H1 (cell line): Measurements from ENCODE around the gene MGAT4D. TPM values are rescaled to one million over a fixed set of nuclear protein-coding genes. Genes with fewer than 3 reads are reported as not detected.
"Not testable (repeated sequence)": the region's sequence is repeated elsewhere in the genome, so short reads cannot be mapped to it uniquely, and the experiment has no call there.

Experiments used
- CTCF ChIA-PET: fragments of 300-600 bp; sonication (Branson Sonifier 250); formaldehyde crosslinking; loops from one replicate; lab custom pipeline; 2021; ENCODE audit not compliant: partially characterized antibody; lab: Charles Lee
- POLR2A ChIA-PET: fragments of 300-600 bp; sonication (Branson Sonifier 250); formaldehyde crosslinking; loops from one replicate; lab custom pipeline; 2021; ENCODE audit warnings: inconsistent platforms; ENCODE audit not compliant: partially characterized antibody; lab: Charles Lee
- DNase-seq, 2 experiments: peaks; one replicate each; pipeline versions ENCODE4 v3.0.0 to v3.0.0-alpha.2; 2010 to 2022; ENCODE audit warnings: low spot score in 2 of 2, low read depth in 1 of 2, mixed read lengths in 1 of 2
- FAIRE-seq: peaks from 2 replicates; lab custom pipeline; 2011; peaks lifted over from hg19 to GRCh38; lab: Jason Lieb, UNC
- H2AFZ ChIP-seq: 2 replicates; pipeline ENCODE4 v1.8.1; 2012; ENCODE audit warnings: low read length, inconsistent platforms
- H2AK5ac ChIP-seq: 2 replicates; pipeline ENCODE4 v1.6.1; 2013; ENCODE audit warnings: low read depth, low read length
- H2BK120ac ChIP-seq: replicated peaks from 2 replicates; pipeline ENCODE3; 2013; ENCODE audit warnings: low read depth, low read length, inconsistent platforms
- H2BK12ac ChIP-seq: 2 replicates; pipeline ENCODE4 v1.6.1; 2013; ENCODE audit warnings: low read depth, low read length
- H2BK15ac ChIP-seq: 2 replicates; pipeline ENCODE4 v1.6.1; 2013; ENCODE audit warnings: low read length
- H2BK20ac ChIP-seq: 2 replicates; pipeline ENCODE4 v1.6.1; 2013; ENCODE audit warnings: low read length
- H2BK5ac ChIP-seq: 2 replicates; pipeline ENCODE4 v1.6.1; 2013; ENCODE audit warnings: low read depth, low read length
- H3K14ac ChIP-seq: 2 replicates; pipeline ENCODE4 v1.6.1; 2013; ENCODE audit warnings: inconsistent platforms; ENCODE audit not compliant: insufficient read length
- H3K18ac ChIP-seq: 2 replicates; pipeline ENCODE4 v1.6.1; 2013; ENCODE audit warnings: low read length; ENCODE audit errors: extremely low read depth
- H3K23ac ChIP-seq: 2 replicates; pipeline ENCODE4 v1.6.1; 2013; ENCODE audit warnings: inconsistent platforms; ENCODE audit not compliant: insufficient read length
- H3K23me2 ChIP-seq: 2 replicates; pipeline ENCODE4 v1.6.1; 2013; ENCODE audit warnings: low read depth, low read length
- H3K27ac ChIP-seq: 2 replicates; pipeline ENCODE4 v1.6.1; 2011; ENCODE audit warnings: low read depth, low read length, inconsistent platforms
- H3K27me3 ChIP-seq, 4 experiments: replicated peaks in 1 of 4; 1 replicate in 1 of 4; 2 replicates in 3 of 4; pipeline versions ENCODE4 v1.6.1 to v1.8.1; 2011 to 2013; ENCODE audit warnings: low read length in 3 of 4, mild to moderate bottlenecking in 3 of 4, inconsistent platforms in 2 of 4, mixed read lengths in 2 of 4, moderate library complexity in 1 of 4; ENCODE audit not compliant: control insufficient read depth in 3 of 4, insufficient read depth in 3 of 4; ENCODE audit errors: extremely low read depth in 1 of 4
- H3K36me3 ChIP-seq, 4 experiments: 2 replicates each; pipeline versions ENCODE4 v1.6.1 to v1.8.1; 2011 to 2013; ENCODE audit warnings: mild to moderate bottlenecking in 4 of 4, low read length in 3 of 4, moderate library complexity in 2 of 4, control low read depth in 1 of 4, inconsistent platforms in 1 of 4; ENCODE audit not compliant: insufficient read depth in 4 of 4, control insufficient read depth in 2 of 4
- H3K4ac ChIP-seq: replicated peaks from 2 replicates; pipeline ENCODE3; 2013; ENCODE audit warnings: low read length, low read depth, mixed read lengths, inconsistent platforms; ENCODE audit not compliant: insufficient read length
- H3K4me1 ChIP-seq, 4 experiments: replicated peaks in 1 of 4; 1 replicate in 1 of 4; 2 replicates in 3 of 4; pipeline versions ENCODE4 v1.6.1 to v1.8.1; 2011 to 2013; ENCODE audit warnings: low read length in 3 of 4, inconsistent platforms in 2 of 4, mixed read lengths in 1 of 4; ENCODE audit not compliant: insufficient read depth in 4 of 4, control insufficient read depth in 3 of 4
- H3K4me2 ChIP-seq, 2 experiments: 2 replicates each; pipeline versions ENCODE4 v1.6.1 to v1.8.1; 2011 to 2013; ENCODE audit warnings: low read depth in 2 of 2, low read length in 2 of 2, control low read depth in 1 of 2, inconsistent platforms in 1 of 2, mild to moderate bottlenecking in 1 of 2; ENCODE audit not compliant: insufficient read depth in 1 of 2
- H3K4me3 ChIP-seq, 4 experiments: fragments of 200-600, 300-600 bp in 1 of 4; sonication (generic), shearing (Covaris generic), sonication (Bioruptor Twin) in 1 of 4; 2 replicates each; pipeline versions ENCODE4 v1.5.1 to v1.8.1; 2011 to 2016; ENCODE audit warnings: low read length in 4 of 4, low read depth in 3 of 4, control low read depth in 2 of 4, inconsistent platforms in 2 of 4, mild to moderate bottlenecking in 2 of 4, mixed read lengths in 1 of 4, moderate library complexity in 1 of 4; ENCODE audit not compliant: insufficient read depth in 2 of 4; ENCODE audit errors: extremely low read depth in 1 of 4
- H3K56ac ChIP-seq: replicated peaks from 2 replicates; pipeline ENCODE3; 2013; ENCODE audit warnings: low read depth, mild to moderate bottlenecking, mixed read lengths, low read length, inconsistent platforms; ENCODE audit not compliant: insufficient read length
- H3K79me1 ChIP-seq: 2 replicates; pipeline ENCODE4 v1.6.1; 2013; ENCODE audit warnings: low read depth, low read length, control low read depth
- H3K79me2 ChIP-seq, 2 experiments: 2 replicates each; pipeline versions ENCODE4 v1.6.1 to v1.8.1; 2012 to 2013; ENCODE audit warnings: low read length in 2 of 2, mild to moderate bottlenecking in 2 of 2, inconsistent platforms in 1 of 2; ENCODE audit not compliant: insufficient read depth in 2 of 2, control insufficient read depth in 1 of 2
- H3K9ac ChIP-seq, 4 experiments: replicated peaks in 1 of 4; 1 replicate in 1 of 4; 2 replicates in 3 of 4; pipeline versions ENCODE4 v1.6.1 to v1.8.1; 2011 to 2013; ENCODE audit warnings: low read depth in 3 of 4, low read length in 3 of 4, control low read depth in 2 of 4, mild to moderate bottlenecking in 2 of 4, moderate library complexity in 2 of 4, inconsistent platforms in 1 of 4; ENCODE audit errors: extremely low read depth in 1 of 4
- H3K9me3 ChIP-seq, 2 experiments: 2 replicates each; pipeline versions ENCODE4 v1.6.1 to v1.8.1; 2012 to 2013; ENCODE audit warnings: mild to moderate bottlenecking in 2 of 2, moderate library complexity in 2 of 2, control low read depth in 1 of 2, inconsistent platforms in 1 of 2, low read depth in 1 of 2, low read length in 1 of 2, mixed read lengths in 1 of 2; ENCODE audit not compliant: insufficient read depth in 2 of 2
- H4K20me1 ChIP-seq, 2 experiments: replicated peaks in 1 of 2; 2 replicates each; pipeline versions ENCODE3 to v1.8.1; 2011 to 2013; ENCODE audit warnings: inconsistent platforms in 2 of 2, low read length in 2 of 2, mild to moderate bottlenecking in 1 of 2; ENCODE audit not compliant: insufficient read depth in 2 of 2, control insufficient read depth in 1 of 2
- H4K5ac ChIP-seq: 2 replicates; pipeline ENCODE4 v1.6.1; 2013; ENCODE audit warnings: low read length, low read depth, mixed read lengths, inconsistent platforms; ENCODE audit not compliant: insufficient read length
- H4K8ac ChIP-seq: 2 replicates; pipeline ENCODE4 v1.8.0; 2013; ENCODE audit warnings: mild to moderate bottlenecking, moderate library complexity, low read length, inconsistent platforms; ENCODE audit not compliant: insufficient read depth; ENCODE audit errors: extremely low read depth
- H4K91ac ChIP-seq: replicated peaks from 2 replicates; pipeline ENCODE3; 2013; ENCODE audit warnings: low read length, mixed read lengths, inconsistent platforms; ENCODE audit not compliant: insufficient read length
- WGBS, 2 experiments: shearing (Covaris generic) in 1 of 2; methylation state at CpG; one replicate each; pipeline versions ENCODE4 v1.1.6 to v1.1.7; 2013 to 2015; ENCODE audit warnings: low lambda C conversion rate in 2 of 2, mixed read lengths in 2 of 2, inconsistent platforms in 1 of 2, low coverage in 1 of 2, missing lambda C conversion rate in 1 of 2; ENCODE audit not compliant: insufficient replicate concordance in 2 of 2, insufficient coverage in 1 of 2, insufficient read length in 1 of 2; ENCODE audit errors: extremely low coverage in 1 of 2, missing lambda C conversion rate in 1 of 2; 5-methylcytosine and 5-hydroxymethylcytosine counted together
- polyA plus RNA-seq, 7 experiments: library from polyadenylated mRNA; depleted of rRNA in 3 of 7; stranded (reverse) in 5 of 7; unstranded in 2 of 7; fragments of >200 nt in 5 of 7; fragments of 200-250 nt in 2 of 7; gene quantifications; 1 replicate in 5 of 7; 2 replicates in 1 of 7; 4 replicates in 1 of 7; pipeline versions ENCODE4 v1.2.1 to v1.2.3, GENCODE V29; 2011 to 2013; ENCODE audit warnings: missing spikeins in 2 of 7, mixed read lengths in 2 of 7
- total RNA-seq: library from RNA; stranded (reverse); fragmentation: NEBNext Ultra II Directional; extraction: Animal tissue kit (Norgen Biotek cat#: 25700); gene quantifications from 2 replicates; pipeline ENCODE4 v1.2.1, GENCODE V29; 2021

The MGAT4D gene
- total and polyA plus RNA-seq, 2 of the 8 experiments (the other 6 are each of a cell fraction or from before 2014, with no cell fraction given) = not detected

GRCh38 chr4:140444347-140444746 lies 53.7 kb downstream of the MGAT4D start:
- H4K5ac ChIP-seq, H4K8ac ChIP-seq, H3K4ac ChIP-seq, H2BK15ac ChIP-seq, H3K18ac ChIP-seq, H3K79me2 ChIP-seq, H2BK20ac ChIP-seq, H3K36me3 ChIP-seq, H3K4me1 ChIP-seq, H3K9me3 ChIP-seq, POLR2A ChIA-PET, H2AFZ ChIP-seq, H3K56ac ChIP-seq, H3K79me1 ChIP-seq, H3K4me3 ChIP-seq, CTCF ChIA-PET, H3K27ac ChIP-seq, H3K14ac ChIP-seq, H2BK12ac ChIP-seq, H3K27me3 ChIP-seq, H4K20me1 ChIP-seq, FAIRE-seq, DNase-seq, H3K23ac ChIP-seq, H3K9ac ChIP-seq, H3K23me2 ChIP-seq, H2BK120ac ChIP-seq, H3K4me2 ChIP-seq, H4K91ac ChIP-seq, H2AK5ac ChIP-seq, H2BK5ac ChIP-seq: not testable (repeated sequence)
- 92% methylated on average over 4 of the region's 4 CpGs; no CpG with 5 or more reads in 1 of the 2 experiments for WGBS, 2 experiments
